HL-60 (cell line): ENCODE results near the gene SNX2.

Source experiments
- GABPA ChIP-seq: IDR thresholded peaks from 2 replicates; pipeline ENCODE4 v1.6.1; 2012; ENCODE audit warnings: low read depth
- POLR2AphosphoS5 ChIP-seq: IDR thresholded peaks from 2 replicates; pipeline ENCODE4 v1.6.1; 2012; ENCODE audit warnings: low read depth
- TF ChIP-seq, protein P1 (sequence below): IDR thresholded peaks from one replicate; pipeline ENCODE4 v1.5.1; 2011; ENCODE audit warnings: low read length, control low read depth, inconsistent platforms; ENCODE audit not compliant: insufficient read depth

DNA sequence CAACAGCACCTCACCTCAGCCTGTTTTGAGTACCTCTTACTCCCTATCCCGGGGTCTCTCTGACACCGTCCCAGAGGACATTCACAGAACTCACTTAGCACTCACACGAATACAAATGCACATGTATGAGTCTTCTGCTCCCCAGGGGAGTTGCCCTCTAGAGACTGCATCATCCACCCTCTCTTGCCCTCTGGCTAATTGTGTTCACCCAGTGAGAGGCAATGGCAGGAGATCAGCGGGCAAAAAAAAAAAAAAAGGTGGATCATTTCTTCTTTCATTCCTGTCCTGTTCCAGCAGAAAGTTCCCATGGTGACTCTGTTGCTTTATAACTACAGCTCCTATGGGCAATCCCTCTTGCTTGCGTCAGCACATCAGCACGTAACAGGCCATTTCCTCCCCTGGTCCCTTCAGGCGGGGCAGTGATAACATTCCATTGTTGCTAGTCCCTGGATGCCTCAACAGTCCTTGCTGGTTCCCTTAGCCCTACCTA, 23.5 kb upstream of the SNX2 start:
- no peak for TF ChIP-seq POLR2AphosphoS5
- TF ChIP-seq, protein P1, sequence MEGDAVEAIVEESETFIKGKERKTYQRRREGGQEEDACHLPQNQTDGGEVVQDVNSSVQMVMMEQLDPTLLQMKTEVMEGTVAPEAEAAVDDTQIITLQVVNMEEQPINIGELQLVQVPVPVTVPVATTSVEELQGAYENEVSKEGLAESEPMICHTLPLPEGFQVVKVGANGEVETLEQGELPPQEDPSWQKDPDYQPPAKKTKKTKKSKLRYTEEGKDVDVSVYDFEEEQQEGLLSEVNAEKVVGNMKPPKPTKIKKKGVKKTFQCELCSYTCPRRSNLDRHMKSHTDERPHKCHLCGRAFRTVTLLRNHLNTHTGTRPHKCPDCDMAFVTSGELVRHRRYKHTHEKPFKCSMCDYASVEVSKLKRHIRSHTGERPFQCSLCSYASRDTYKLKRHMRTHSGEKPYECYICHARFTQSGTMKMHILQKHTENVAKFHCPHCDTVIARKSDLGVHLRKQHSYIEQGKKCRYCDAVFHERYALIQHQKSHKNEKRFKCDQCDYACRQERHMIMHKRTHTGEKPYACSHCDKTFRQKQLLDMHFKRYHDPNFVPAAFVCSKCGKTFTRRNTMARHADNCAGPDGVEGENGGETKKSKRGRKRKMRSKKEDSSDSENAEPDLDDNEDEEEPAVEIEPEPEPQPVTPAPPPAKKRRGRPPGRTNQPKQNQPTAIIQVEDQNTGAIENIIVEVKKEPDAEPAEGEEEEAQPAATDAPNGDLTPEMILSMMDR = no peak
- TF ChIP-seq GABPA = no peak
